Mucosa of rectum (tissue), 2 donors: Measurements from ENCODE around the gene SH3GL3.

Experiments
- H3K27ac ChIP-seq, 2 donors: one replicate each; pipeline ENCODE4 v1.7.0; 2013; ENCODE audit warnings: inconsistent platforms in 2 of 2, low read depth in 2 of 2, low read length in 2 of 2
- H3K27me3 ChIP-seq, 2 donors: one replicate each; pipeline ENCODE4 v1.7.0; 2013; ENCODE audit warnings: low read length in 2 of 2; ENCODE audit not compliant: control insufficient read depth in 2 of 2, insufficient read depth in 2 of 2
- H3K36me3 ChIP-seq, 2 donors: one replicate each; pipeline ENCODE4 v1.7.0; 2013; ENCODE audit warnings: low read length in 2 of 2; ENCODE audit not compliant: control insufficient read depth in 2 of 2, insufficient read depth in 2 of 2
- H3K4me1 ChIP-seq, 2 donors: one replicate each; pipeline ENCODE4 v1.7.0; 2013; ENCODE audit warnings: low read length in 2 of 2, mild to moderate bottlenecking in 1 of 2; ENCODE audit not compliant: control insufficient read depth in 2 of 2, insufficient read depth in 2 of 2
- H3K4me3 ChIP-seq, 2 donors: one replicate each; pipeline ENCODE4 v1.7.0; 2013; ENCODE audit warnings: low read length in 2 of 2
- H3K9ac ChIP-seq, 2 donors: one replicate each; pipeline ENCODE4 v1.7.0; 2013; ENCODE audit warnings: low read length in 2 of 2, low read depth in 1 of 2, mild to moderate bottlenecking in 1 of 2
- H3K9me3 ChIP-seq, 2 donors: one replicate each; pipeline ENCODE4 v1.7.0; 2013; ENCODE audit warnings: low read length in 2 of 2; ENCODE audit not compliant: control insufficient read depth in 2 of 2
- donor health status: healthy.
- donor health status: Normal muscosa, but diverticular disease.

Gene SH3GL3

GRCh38 chr15:83446904-83447709, at the start of gene SH3GL3:
SH3GL3 (plus strand) TSS chr15:83447341; CDS start chr15:83447534, 193 bp downstream.
- Histone ChIP-seq H3K9me3 (no peaks in the 10 kb centered on the region), H3K27ac (no peak within 1 kb of the TSS), H3K27me3 (peaks cover 5 to 10% of the 10 kb centered on the region in 2 donors), H3K4me1 (no peaks in the 10 kb centered on the region), H3K4me3 (peak within 1 kb of the TSS; percentile 41 to 48), H3K36me3 (no peaks in the 10 kb centered on the region), H3K9ac (no peak within 1 kb of the TSS)

- no peak overlapping the region for H3K9ac ChIP-seq
- H3K27me3 ChIP-seq: peaks cover 0 to 4% of the 10 kb centered on the region in 2 donors
- H3K27ac ChIP-seq: no peak overlapping the region
- H3K4me3 ChIP-seq: no peak overlapping the region
- no peaks in the 10 kb centered on the region for H3K36me3 ChIP-seq
- H3K9me3 ChIP-seq: no peaks in the 10 kb centered on the region
- H3K4me1 ChIP-seq: no peaks in the 10 kb centered on the region
Observed at GRCh38 chr15:83398626-83399025, 48.5 kb upstream of the SH3GL3 start.

GRCh38 chr15:83404121-83404520, 43.0 kb upstream of the SH3GL3 start:
- Histone ChIP-seq H3K27ac (no peak overlapping the region), H3K9me3 (no peaks in the 10 kb centered on the region), H3K27me3 (no peaks in the 10 kb centered on the region), H3K4me1 (no peaks in the 10 kb centered on the region), H3K36me3 (no peaks in the 10 kb centered on the region), H3K4me3 (no peak overlapping the region), H3K9ac (no peak overlapping the region)

- Histone ChIP-seq H3K27me3 (peaks cover 0 to 3% of the 10 kb centered on the region in 2 donors), H3K27ac (no peak overlapping the region), H3K4me3 (no peak overlapping the region), H3K36me3 (no peaks in the 10 kb centered on the region), H3K9me3 (no peaks in the 10 kb centered on the region), H3K4me1 (no peaks in the 10 kb centered on the region), H3K9ac (no peak overlapping the region)
Observed at GRCh38 chr15:83410532-83410931, 36.6 kb upstream of the SH3GL3 start.

GRCh38 chr15:83413054-83413719, 34.0 kb upstream of the SH3GL3 start:
- H3K9me3 ChIP-seq: no peaks in the 10 kb centered on the region
- no peaks in the 10 kb centered on the region for H3K4me1 ChIP-seq
- H3K27me3 ChIP-seq: peaks cover 0 to 3% of the 10 kb centered on the region in 2 donors
- no peak overlapping the region for H3K9ac ChIP-seq
- H3K27ac ChIP-seq: no peak overlapping the region
- no peaks in the 10 kb centered on the region for H3K36me3 ChIP-seq
- no peak overlapping the region for H3K4me3 ChIP-seq

- Histone ChIP-seq H3K4me1 (no peaks in the 10 kb centered on the region), H3K27ac (no peak overlapping the region), H3K4me3 (no peak overlapping the region), H3K27me3 (peaks cover 0 to 3% of the 10 kb centered on the region in 2 donors), H3K9ac (no peak overlapping the region), H3K9me3 (no peaks in the 10 kb centered on the region), H3K36me3 (no peaks in the 10 kb centered on the region)
Observed at GRCh38 chr15:83422081-83422480, 25.1 kb upstream of the SH3GL3 start.

- Histone ChIP-seq H3K9me3 (no peaks in the 10 kb centered on the region), H3K27ac (no peak overlapping the region), H3K27me3 (peaks cover 0 to 3% of the 10 kb centered on the region in 2 donors), H3K4me1 (no peaks in the 10 kb centered on the region), H3K36me3 (no peaks in the 10 kb centered on the region), H3K4me3 (no peak overlapping the region), H3K9ac (no peak overlapping the region)
Observed at GRCh38 chr15:83422541-83422940, 24.6 kb upstream of the SH3GL3 start.

- Histone ChIP-seq H3K27me3 (peaks cover 0 to 3% of the 10 kb centered on the region in 2 donors), H3K27ac (no peak overlapping the region), H3K9ac (no peak overlapping the region), H3K4me1 (no peaks in the 10 kb centered on the region), H3K4me3 (no peak overlapping the region), H3K9me3 (no peaks in the 10 kb centered on the region), H3K36me3 (no peaks in the 10 kb centered on the region)
Observed at GRCh38 chr15:83424101-83424500, 23.0 kb upstream of the SH3GL3 start.

GRCh38 chr15:83430441-83430840, 16.7 kb upstream of the SH3GL3 start:
- Histone ChIP-seq H3K9ac (no peak overlapping the region), H3K27ac (no peak overlapping the region), H3K36me3 (no peaks in the 10 kb centered on the region), H3K4me1 (no peaks in the 10 kb centered on the region), H3K4me3 (no peak overlapping the region), H3K9me3 (no peaks in the 10 kb centered on the region), H3K27me3 (peaks cover 0 to 3% of the 10 kb centered on the region in 2 donors)

GRCh38 chr15:83431521-83431920, 15.6 kb upstream of the SH3GL3 start:
- H3K27me3 ChIP-seq: no peaks in the 10 kb centered on the region

More at GRCh38 chr15:83431521-83431920, 15.6 kb upstream of the SH3GL3 start:
- no peaks in the 10 kb centered on the region for H3K36me3 ChIP-seq
- no peak overlapping the region for H3K27ac ChIP-seq
- H3K9ac ChIP-seq: no peak overlapping the region
- no peaks in the 10 kb centered on the region for H3K4me1 ChIP-seq
- H3K9me3 ChIP-seq: no peaks in the 10 kb centered on the region
- no peak overlapping the region for H3K4me3 ChIP-seq
